Tibial artery (tissue), 4 donors: ENCODE data around the gene SMARCB1.
A peak's percentile ranks its signal among the peaks of the same experiment; 100 is the strongest.

ENCODE experiments used
- DNase-seq, 2 donors: peaks; one replicate each; pipeline ENCODE4 v3.0.0-alpha.2; 2019
- H3K27ac ChIP-seq, 2 donors: fragments of 200-600 bp; sonication (generic) in 1 of 2; 1 replicate in 1 of 2; 2 replicates in 1 of 2; pipeline ENCODE4 v1.5.1; 2018 to 2019; ENCODE audit warnings: mild to moderate bottlenecking in 1 of 2
- H3K27me3 ChIP-seq, 2 donors: fragments of 200-600 bp; sonication (generic) in 1 of 2; one replicate each; pipeline versions ENCODE4 v1.5.1 to v1.6.0; 2016 to 2019
- H3K36me3 ChIP-seq, 3 donors: fragments of 200-600 bp; sonication (generic) in 2 of 3; one replicate each; pipeline ENCODE4 v1.5.1; 2016 to 2019; ENCODE audit warnings: mild to moderate bottlenecking in 2 of 3
- H3K4me1 ChIP-seq, 4 donors: fragments of 200-600 bp; sonication (generic) in 2 of 4; 1 replicate in 3 of 4; 2 replicates in 1 of 4; pipeline ENCODE4 v1.5.1; 2016 to 2019
- H3K4me3 ChIP-seq, 2 donors: fragments of 200-600 bp; sonication (generic) in 1 of 2; 1 replicate in 1 of 2; 2 replicates in 1 of 2; pipeline ENCODE4 v1.5.1; 2018 to 2019; ENCODE audit warnings: mild to moderate bottlenecking in 2 of 2
- H3K9me3 ChIP-seq, 3 donors: fragments of 200-600 bp; sonication (generic) in 1 of 3; one replicate each; pipeline ENCODE4 v1.5.1; 2016 to 2019
- intact Hi-C: fragments of 100-400 bp; cut with DNase I; formaldehyde crosslinking; loops from one replicate; pipeline ENCODE4 v1.15.0; 2023; ENCODE audit warnings: low total_unique reads
- TF ChIP-seq, protein P1 (sequence below), 2 experiments: fragments of 200-600 bp in 1 of 2; fragments of 450-650 bp in 1 of 2; IDR thresholded peaks; one replicate each; pipeline ENCODE4 v1.5.1; 2017 to 2019; ENCODE audit warnings: antibody characterized with exemption in 2 of 2, mild to moderate bottlenecking in 1 of 2, moderate library complexity in 1 of 2

The SMARCB1 gene

DNA sequence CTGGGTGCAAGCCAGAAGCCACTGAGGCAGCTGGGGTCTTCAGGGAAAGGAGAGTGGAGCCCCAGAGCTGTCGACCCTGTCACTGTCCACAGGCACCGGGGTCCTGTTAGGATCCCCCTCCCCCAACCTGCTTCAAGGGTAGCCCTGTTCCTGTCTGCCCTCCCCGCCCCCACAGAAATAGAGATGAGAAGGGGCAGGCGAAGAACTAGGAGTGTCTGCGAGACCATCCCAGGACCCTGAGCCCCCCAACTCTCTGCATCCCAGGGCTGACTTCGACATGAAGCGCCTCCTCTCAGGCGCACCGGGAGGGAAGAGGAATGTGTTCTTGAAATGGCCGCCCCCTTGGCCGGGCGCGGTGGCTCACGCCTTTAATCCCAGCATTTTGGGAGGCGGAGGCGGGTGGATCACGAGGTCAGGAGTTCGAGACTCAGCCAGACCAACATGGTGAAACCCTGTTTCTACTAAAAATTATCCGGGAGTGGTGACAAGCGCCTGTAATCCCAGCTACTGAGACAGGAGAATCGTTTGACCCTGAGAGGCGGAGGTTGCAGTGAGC is 35.2 kb upstream of the SMARCB1 start:
- peak overlapping the region; percentile 65 to 71 for H3K4me3 ChIP-seq

DNA sequence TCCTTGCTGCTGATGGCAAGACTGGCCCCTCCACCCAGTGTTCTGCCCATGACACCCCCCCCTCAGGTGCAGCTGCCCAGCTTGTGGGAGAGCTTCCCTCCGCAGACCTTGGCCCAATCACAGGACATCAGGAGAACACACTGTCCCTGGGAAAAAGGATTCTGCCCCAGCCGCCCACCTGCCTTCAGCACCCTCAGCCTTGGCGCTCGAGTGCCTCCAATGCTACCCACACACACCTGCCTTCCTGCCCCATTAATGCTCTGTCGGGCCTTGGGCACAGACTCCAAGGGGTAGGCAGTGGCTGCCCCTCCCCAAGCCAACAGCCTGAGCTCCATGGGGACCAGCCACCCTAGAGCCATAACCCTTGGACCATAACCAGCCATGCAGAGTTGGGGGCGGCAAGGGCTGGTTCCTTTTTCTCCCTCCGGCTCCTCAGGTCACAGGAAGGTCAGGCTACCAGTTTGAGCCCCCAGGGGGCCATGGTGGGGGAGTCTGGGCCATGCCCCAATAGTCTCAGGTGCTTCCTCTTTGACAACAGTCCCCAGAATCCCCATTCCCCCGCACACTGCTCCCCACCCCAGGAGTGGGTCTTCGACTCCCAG is 34.6 kb upstream of the SMARCB1 start:
- H3K4me3 ChIP-seq, result no peak overlapping the region
- peaks cover 0 to 29% (median 8%) of the 10 kb centered on the region in 4 donors for H3K4me1 ChIP-seq
- H3K27ac ChIP-seq, result no peak overlapping the region
- DNase-seq, result no peak
- TF ChIP-seq, protein P1, sequence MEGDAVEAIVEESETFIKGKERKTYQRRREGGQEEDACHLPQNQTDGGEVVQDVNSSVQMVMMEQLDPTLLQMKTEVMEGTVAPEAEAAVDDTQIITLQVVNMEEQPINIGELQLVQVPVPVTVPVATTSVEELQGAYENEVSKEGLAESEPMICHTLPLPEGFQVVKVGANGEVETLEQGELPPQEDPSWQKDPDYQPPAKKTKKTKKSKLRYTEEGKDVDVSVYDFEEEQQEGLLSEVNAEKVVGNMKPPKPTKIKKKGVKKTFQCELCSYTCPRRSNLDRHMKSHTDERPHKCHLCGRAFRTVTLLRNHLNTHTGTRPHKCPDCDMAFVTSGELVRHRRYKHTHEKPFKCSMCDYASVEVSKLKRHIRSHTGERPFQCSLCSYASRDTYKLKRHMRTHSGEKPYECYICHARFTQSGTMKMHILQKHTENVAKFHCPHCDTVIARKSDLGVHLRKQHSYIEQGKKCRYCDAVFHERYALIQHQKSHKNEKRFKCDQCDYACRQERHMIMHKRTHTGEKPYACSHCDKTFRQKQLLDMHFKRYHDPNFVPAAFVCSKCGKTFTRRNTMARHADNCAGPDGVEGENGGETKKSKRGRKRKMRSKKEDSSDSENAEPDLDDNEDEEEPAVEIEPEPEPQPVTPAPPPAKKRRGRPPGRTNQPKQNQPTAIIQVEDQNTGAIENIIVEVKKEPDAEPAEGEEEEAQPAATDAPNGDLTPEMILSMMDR (IDR thresholded peaks at IDR 0.05), result no peak
- H3K36me3 ChIP-seq, result no peaks in the 10 kb centered on the region
- H3K9me3 ChIP-seq, result no peaks in the 10 kb centered on the region
- intact Hi-C loops, result loop anchor here (10.0 kb wide), 1 partner anchor 227 kb away; no protein-coding TSS in a partner anchor
- H3K27me3 ChIP-seq, result no peaks in the 10 kb centered on the region

More for the DNA sequence above, 35.2 kb upstream of the SMARCB1 start:
- Histone ChIP-seq H3K4me1 (peaks cover 0 to 29% (median 8%) of the 10 kb centered on the region in 4 donors), H3K9me3 (no peaks in the 10 kb centered on the region), H3K27me3 (no peaks in the 10 kb centered on the region), H3K27ac (peak overlapping the region; percentile 83 to 93), H3K36me3 (no peaks in the 10 kb centered on the region)
- TF ChIP-seq, protein P1 (IDR thresholded peaks at IDR 0.05), result no peak
- DNase-seq, result no peak
- intact Hi-C loops, result loop anchor here (10.0 kb wide), 1 partner anchor 227 kb away; no protein-coding TSS in a partner anchor

DNA sequence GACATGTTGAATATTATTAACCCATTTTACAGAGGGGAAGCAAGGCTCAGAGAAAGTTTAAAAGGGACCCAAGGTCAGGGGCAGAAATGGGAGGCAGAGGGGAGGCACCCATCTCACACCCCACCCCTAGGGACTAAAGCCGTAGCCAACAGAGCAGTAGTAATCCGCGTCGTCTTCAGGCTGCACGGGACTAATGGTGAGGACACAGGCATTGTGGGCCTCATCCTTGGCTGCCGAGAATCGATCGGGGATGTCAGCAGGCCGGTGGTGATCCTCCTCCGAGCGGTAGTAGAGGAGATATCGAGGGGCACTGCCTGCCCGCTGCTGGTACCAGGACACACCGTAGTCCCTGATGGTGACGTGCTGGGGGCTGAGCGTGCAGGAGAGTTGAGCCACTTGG is 34.0 kb upstream of the SMARCB1 start:
- H3K4me1 ChIP-seq, result peaks cover 0 to 26% (median 8%) of the 10 kb centered on the region in 4 donors
- no peak overlapping the region for H3K27ac ChIP-seq
- intact Hi-C loops, result loop anchor here (10.0 kb wide), 1 partner anchor 228 kb away; no protein-coding TSS in a partner anchor
- DNase-seq, result no peak
- no peaks in the 10 kb centered on the region for H3K27me3 ChIP-seq
- H3K36me3 ChIP-seq, result no peaks in the 10 kb centered on the region
- no peaks in the 10 kb centered on the region for H3K9me3 ChIP-seq
- H3K4me3 ChIP-seq, result no peak overlapping the region
- TF ChIP-seq, protein P1 (IDR thresholded peaks at IDR 0.05), result no peak

DNA sequence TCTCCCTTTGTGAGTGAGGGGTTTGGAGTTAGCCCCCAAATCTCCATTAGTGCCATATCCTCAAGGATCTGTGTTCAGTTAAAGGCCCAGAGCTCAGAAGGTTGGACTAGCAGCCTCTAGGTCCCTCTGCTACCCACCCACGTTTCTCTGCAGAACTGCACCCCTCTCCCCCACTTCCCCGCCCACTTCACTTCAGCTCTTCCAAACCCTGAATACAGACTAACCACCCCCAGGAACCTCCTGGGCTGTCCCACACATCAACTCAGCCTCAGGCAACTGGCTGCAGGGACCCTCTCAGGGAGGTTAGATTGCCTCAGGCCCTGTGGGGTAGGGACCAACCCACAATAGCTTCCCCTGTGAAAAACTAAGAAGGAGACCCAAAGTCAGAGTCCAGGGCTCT is 33.4 kb upstream of the SMARCB1 start:
- H3K27ac ChIP-seq, result no peak overlapping the region

DNA sequence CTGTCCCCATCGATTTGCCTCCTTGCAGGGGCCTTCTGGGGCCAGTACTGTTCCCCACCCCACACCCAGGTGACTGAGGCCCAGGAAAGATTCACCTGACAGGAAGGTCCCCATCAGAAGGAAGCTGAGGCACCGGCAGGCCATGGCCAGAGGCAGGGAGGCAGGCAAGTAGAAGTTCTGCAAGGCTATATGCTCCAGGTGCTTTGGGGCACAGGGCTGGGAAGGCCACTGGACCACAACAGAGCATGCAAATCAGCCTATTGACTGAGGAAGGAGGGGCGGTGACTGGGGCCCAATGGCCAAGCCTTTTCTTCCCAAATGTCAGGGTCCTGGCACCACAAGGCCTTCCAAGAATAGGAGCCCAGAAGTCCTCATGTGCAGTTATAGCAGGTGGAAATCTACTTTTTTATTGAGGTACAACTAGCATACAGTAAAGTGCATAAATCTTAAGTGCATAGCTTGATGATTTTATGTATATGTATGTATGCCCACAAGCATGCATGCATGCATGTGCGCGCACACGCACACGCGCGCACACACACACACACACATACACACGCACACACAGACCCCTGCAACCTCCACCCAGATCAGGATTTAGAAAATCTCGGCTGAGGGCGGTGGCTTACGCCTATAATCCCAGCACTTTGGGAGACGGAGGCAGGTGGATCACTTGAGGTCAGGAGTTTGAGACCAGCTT is 32.4 kb upstream of the SMARCB1 start, which contains the start of gene VPREB3:
TSS of gene VPREB3 (minus strand) at position 206 of the 700 bp plus-strand sequence. CDS start at position 144, 62 bp downstream.
- no peaks in the 10 kb centered on the region for H3K36me3 ChIP-seq
- peaks cover 0 to 18% (median 8%) of the 10 kb centered on the region in 4 donors for H3K4me1 ChIP-seq
- intact Hi-C loops, result loop anchor here (10.0 kb wide), 1 partner anchor 230 kb away; no protein-coding TSS in a partner anchor
- no peak within 1 kb of the TSS for H3K4me3 ChIP-seq
- no peaks in the 10 kb centered on the region for H3K9me3 ChIP-seq
- TF ChIP-seq, protein P1 (IDR thresholded peaks at IDR 0.05), result no peak
- no peaks in the 10 kb centered on the region for H3K27me3 ChIP-seq
- no peak for DNase-seq
- no peak within 1 kb of the TSS for H3K27ac ChIP-seq

More for the DNA sequence above, 33.4 kb upstream of the SMARCB1 start:
- no peak for DNase-seq
- Histone ChIP-seq H3K4me3 (no peak overlapping the region), H3K36me3 (no peaks in the 10 kb centered on the region), H3K27me3 (no peaks in the 10 kb centered on the region), H3K4me1 (peaks cover 0 to 22% (median 8%) of the 10 kb centered on the region in 4 donors), H3K9me3 (no peaks in the 10 kb centered on the region)
- intact Hi-C loops, result loop anchor here (10.0 kb wide), 1 partner anchor 229 kb away; no protein-coding TSS in a partner anchor
- TF ChIP-seq, protein P1 (IDR thresholded peaks at IDR 0.05), result no peak
